ENCODE results near the gene CD55.

Gene CD55

DNA sequence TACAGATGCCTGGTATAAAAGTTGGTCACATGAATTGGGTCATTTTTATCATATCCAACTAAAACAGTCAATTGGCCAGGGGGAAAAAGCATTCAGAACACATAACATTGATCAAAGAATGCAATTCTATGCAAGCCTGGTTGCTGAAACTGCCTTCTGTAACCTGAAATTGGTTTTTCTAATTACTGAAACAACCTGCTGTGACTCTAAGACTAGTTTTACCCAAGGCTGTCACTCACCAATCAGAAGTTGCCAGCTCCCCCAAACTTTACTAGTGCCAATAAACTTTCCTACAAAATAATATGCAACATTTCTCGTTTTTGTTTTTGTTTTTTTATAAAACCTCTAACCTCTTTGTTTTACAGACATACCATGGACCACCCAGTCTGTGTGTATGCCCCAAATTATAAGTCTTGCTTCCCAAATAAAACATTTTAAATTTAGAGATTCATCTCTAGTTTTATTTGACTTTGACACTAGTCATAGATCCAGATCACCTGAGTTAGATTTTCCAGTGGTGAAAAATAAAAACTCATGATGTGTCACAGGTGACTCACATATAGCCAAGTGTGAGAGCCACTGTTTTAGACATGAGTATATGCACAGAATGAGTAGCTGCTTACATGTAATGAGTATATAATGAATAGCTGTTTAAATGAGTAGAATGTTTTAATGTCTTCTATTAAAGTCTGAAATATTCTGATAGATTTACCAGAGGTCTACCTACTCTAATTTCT lies 68.4 kb downstream of the CD55 start:
- TF ChIP-seq FOXK2 (IDR thresholded peaks at IDR 0.05) (no peak), HDGF (IDR thresholded peaks at IDR 0.05; ENCODE audit: borderline replicate concordance) (no peak), NFRKB (IDR thresholded peaks at IDR 0.05) (no peak)
- POLR2A ChIA-PET, result no interaction called here
- CTCF ChIA-PET, result no interaction called here
- no peak for DNase-seq (ENCODE audit: extremely low spot score)

- DNase-seq (ENCODE audit: extremely low spot score), result no peak
- TF ChIP-seq ARNT (IDR thresholded peaks at IDR 0.05) (no peak), FOXK2 (IDR thresholded peaks at IDR 0.05) (no peak), BHLHE40 (IDR thresholded peaks at IDR 0.05; ENCODE audit: borderline replicate concordance) (no peak), ZNF384 (IDR thresholded peaks at IDR 0.05) (no peak), FOXA1 (IDR thresholded peaks at IDR 0.05) (no peak), SUZ12 (IDR thresholded peaks at IDR 0.05) (no peak), FOXM1 (IDR thresholded peaks at IDR 0.05; ENCODE audit: borderline replicate concordance) (no peak), L3MBTL2 (conservative IDR thresholded peaks at IDR 0.05) (no peak)
- TF ChIP-seq, protein P1, sequence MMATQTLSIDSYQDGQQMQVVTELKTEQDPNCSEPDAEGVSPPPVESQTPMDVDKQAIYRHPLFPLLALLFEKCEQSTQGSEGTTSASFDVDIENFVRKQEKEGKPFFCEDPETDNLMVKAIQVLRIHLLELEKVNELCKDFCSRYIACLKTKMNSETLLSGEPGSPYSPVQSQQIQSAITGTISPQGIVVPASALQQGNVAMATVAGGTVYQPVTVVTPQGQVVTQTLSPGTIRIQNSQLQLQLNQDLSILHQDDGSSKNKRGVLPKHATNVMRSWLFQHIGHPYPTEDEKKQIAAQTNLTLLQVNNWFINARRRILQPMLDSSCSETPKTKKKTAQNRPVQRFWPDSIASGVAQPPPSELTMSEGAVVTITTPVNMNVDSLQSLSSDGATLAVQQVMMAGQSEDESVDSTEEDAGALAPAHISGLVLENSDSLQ (IDR thresholded peaks at IDR 0.05), result no peak
- ChIA-PET POLR2A (no interaction called here), CTCF (interaction anchor here (0.6 to 1.5 kb wide), 2 partner anchors 8 to 12 kb away, joined by 5 read pairs; no protein-coding TSS in a partner anchor)
Measured at GRCh38 chr1:207393610-207394009, 72.1 kb downstream of the CD55 start.

GRCh38 chr1:207396168-207396746 lies 74.8 kb downstream of the CD55 start:
- no peak for DNase-seq (ENCODE audit: extremely low spot score)
- POLR2A ChIA-PET, result no interaction called here
- CTCF ChIA-PET, result no interaction called here
- TF ChIP-seq FOXM1 (IDR thresholded peaks at IDR 0.05; ENCODE audit: borderline replicate concordance), result no peak
- no peak for TF ChIP-seq FOXA1 (IDR thresholded peaks at IDR 0.05)
- no peak for TF ChIP-seq ELF4 (IDR thresholded peaks at IDR 0.05)
- TF ChIP-seq, protein P1 (IDR thresholded peaks at IDR 0.05), result no peak
- TF ChIP-seq SUZ12 (IDR thresholded peaks at IDR 0.05), result no peak

- TF ChIP-seq ARNT (IDR thresholded peaks at IDR 0.05), result no peak
- TF ChIP-seq FOXK2 (IDR thresholded peaks at IDR 0.05), result no peak
- TF ChIP-seq ELF4 (IDR thresholded peaks at IDR 0.05), result no peak
- TF ChIP-seq BHLHE40 (IDR thresholded peaks at IDR 0.05; ENCODE audit: borderline replicate concordance), result no peak
- TF ChIP-seq NFRKB (IDR thresholded peaks at IDR 0.05), result no peak
- no peak for TF ChIP-seq ZNF384 (IDR thresholded peaks at IDR 0.05)
- TF ChIP-seq FOXM1 (IDR thresholded peaks at IDR 0.05; ENCODE audit: borderline replicate concordance), result no peak
- no peak for TF ChIP-seq TARDBP (IDR thresholded peaks at IDR 0.05)
- TF ChIP-seq CTBP1 (IDR thresholded peaks at IDR 0.05; ENCODE audit: borderline replicate concordance), result no peak
- ChIA-PET POLR2A (no interaction called here), CTCF (no interaction called here)
- DNase-seq (ENCODE audit: extremely low spot score), result no peak
Measured at GRCh38 chr1:207397525-207397926, 76.0 kb downstream of the CD55 start.

- POLR2A ChIA-PET, result no interaction called here
- no peak for DNase-seq (ENCODE audit: extremely low spot score)
- TF ChIP-seq NFRKB (IDR thresholded peaks at IDR 0.05) (no peak), SUZ12 (IDR thresholded peaks at IDR 0.05) (no peak), FOXA1 (IDR thresholded peaks at IDR 0.05) (no peak), L3MBTL2 (conservative IDR thresholded peaks at IDR 0.05) (no peak), SP1 (IDR thresholded peaks at IDR 0.05) (no peak), FOXM1 (IDR thresholded peaks at IDR 0.05; ENCODE audit: borderline replicate concordance) (no peak), TARDBP (IDR thresholded peaks at IDR 0.05) (no peak), LEF1 (IDR thresholded peaks at IDR 0.05; ENCODE audit: borderline replicate concordance) (no peak), BHLHE40 (IDR thresholded peaks at IDR 0.05; ENCODE audit: borderline replicate concordance) (no peak), HDGF (IDR thresholded peaks at IDR 0.05; ENCODE audit: borderline replicate concordance) (no peak), ARNT (IDR thresholded peaks at IDR 0.05) (no peak), ZNF384 (IDR thresholded peaks at IDR 0.05) (no peak), ELF4 (IDR thresholded peaks at IDR 0.05) (no peak), CTBP1 (IDR thresholded peaks at IDR 0.05; ENCODE audit: borderline replicate concordance) (no peak), FOXK2 (IDR thresholded peaks at IDR 0.05) (no peak)
- TF ChIP-seq, protein P1 (IDR thresholded peaks at IDR 0.05), result no peak
- CTCF ChIA-PET, result no interaction called here
Measured at GRCh38 chr1:207398986-207399385, 77.5 kb downstream of the CD55 start.

DNA sequence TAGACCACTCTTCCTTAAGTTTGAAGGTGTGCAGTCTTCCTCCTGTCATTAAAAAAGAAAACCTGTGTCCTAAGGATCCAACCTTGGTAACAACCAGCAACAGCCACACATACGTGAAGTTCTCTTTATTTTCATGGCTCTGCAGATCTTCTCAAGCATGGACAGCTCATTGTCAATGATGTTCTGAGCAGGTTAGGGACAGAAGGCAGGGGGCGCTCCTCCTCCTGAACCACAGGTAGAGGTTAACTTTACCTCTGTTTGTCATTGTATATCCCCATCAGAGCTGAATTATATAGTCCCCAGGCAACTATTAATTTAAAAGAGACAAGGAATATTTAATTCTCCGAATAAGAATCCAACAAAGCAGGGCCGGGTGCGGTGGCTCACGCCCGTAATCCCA lies 80.1 kb downstream of the CD55 start:
- no peak for DNase-seq (ENCODE audit: extremely low spot score)
- TF ChIP-seq CTBP1 (IDR thresholded peaks at IDR 0.05; ENCODE audit: borderline replicate concordance) (no peak), SUZ12 (IDR thresholded peaks at IDR 0.05) (no peak), SP1 (IDR thresholded peaks at IDR 0.05) (no peak), ARNT (IDR thresholded peaks at IDR 0.05) (no peak), NFRKB (IDR thresholded peaks at IDR 0.05) (no peak), L3MBTL2 (conservative IDR thresholded peaks at IDR 0.05) (no peak), FOXA1 (IDR thresholded peaks at IDR 0.05) (no peak), TARDBP (IDR thresholded peaks at IDR 0.05) (no peak)
- POLR2A ChIA-PET, result no interaction called here
- CTCF ChIA-PET, result interaction anchor here (1.6 kb wide), 1 partner anchor 9 kb away, joined by 5 read pairs; no protein-coding TSS in a partner anchor
